HG02870 (cell line): Measurements from ENCODE around the gene LRRC41.

Experiments
- ATAC-seq: cut with Tn5 transposase; IDR thresholded peaks from one replicate; pipeline ENCODE4 v1.9.1; 2021; ENCODE audit warnings: mild to moderate bottlenecking, moderate library complexity; ENCODE audit not compliant: unreplicated experiment

LRRC41 gene

GRCh38 chr1:46288485-46289133 lies 14.8 kb downstream of the LRRC41 start:
- ATAC-seq, result no peak

DNA sequence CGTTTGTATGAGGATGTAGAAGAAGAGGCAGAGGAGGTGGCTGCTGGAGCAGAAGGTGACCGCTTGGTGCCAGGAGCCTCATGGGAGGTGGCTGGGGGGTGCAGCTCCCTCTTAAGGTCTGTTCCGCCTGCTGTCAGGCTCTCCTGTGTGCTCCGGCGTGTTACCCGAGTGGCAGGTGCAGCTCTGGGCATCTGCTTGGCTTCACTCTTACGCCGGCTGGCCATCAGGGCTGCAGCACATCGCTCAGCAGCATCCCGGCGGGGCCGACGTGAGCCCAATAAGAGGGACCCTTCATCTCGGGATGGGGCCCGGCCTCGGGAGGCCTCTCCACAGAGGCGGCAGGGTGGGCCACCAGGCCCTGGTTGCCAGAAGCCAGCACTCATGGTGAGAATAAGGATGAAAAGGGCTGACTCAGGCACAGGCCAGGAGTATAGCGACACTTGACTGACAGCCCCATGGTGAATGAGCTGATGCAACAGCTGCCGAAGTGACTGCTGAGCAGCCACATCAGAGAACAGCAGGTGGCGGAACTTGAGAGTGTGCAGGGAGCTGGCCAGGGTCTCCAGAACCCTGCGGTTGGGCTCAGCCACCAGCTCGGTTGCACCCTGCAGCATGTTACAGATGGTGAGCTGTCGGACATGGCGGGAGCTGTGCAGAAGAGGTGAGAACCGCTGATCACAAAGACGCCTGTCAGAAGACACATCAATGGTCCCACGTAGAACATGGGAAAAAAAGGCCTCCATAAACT lies 17.5 kb downstream of the LRRC41 start:
- ATAC-seq, result no peak

DNA sequence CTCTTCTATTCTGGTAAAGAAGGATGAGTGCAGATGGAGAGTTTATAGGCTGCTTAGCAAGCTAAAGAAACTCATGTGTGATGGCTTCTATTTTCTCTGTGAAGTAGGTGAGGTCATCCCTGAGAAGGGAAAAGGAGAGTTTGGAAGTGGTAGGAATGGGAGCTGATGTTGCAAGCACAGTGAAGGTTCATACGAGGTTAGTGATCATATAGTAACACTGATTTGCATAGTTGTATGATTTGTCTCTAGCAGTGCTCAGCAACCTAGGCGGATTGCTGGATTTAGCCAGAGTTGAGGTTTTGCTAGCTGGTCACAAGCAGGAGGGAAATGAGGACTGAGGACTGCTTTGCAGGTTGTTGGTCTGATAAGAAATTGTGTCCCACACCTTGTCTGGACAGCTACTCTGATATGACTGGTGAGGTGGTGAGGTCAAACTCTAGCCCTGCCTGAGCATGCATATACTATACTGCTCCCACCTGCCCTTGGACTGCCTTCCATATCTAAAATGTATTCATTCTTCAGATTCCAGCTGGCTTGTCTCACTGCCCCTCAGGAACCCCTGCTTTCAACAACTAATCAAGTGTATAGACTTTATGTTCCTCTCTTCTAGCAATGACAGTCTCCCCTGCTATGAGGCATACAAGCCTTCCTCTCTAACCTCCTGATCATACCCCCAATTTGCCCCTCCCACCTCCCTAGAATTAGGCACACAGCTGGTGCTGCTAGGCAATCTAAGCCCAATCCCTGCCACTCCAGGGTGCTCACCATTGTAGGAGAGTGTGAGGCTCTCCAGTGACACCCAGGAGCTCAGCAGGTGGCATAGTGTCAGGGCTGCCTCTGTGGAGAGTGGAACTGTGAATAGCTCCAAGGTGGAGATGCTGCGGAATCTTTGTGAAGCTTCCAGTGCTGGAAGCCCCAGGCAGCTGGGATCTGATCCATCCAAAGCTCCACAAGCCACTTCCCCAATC lies 18.5 kb downstream of the LRRC41 start:
- no peak for ATAC-seq

- no peak for ATAC-seq
Observed at GRCh38 chr1:46284058-46284457, 19.4 kb downstream of the LRRC41 start.

- no peak for ATAC-seq
Observed at GRCh38 chr1:46281021-46281420, 22.4 kb downstream of the LRRC41 start.

- ATAC-seq, result no peak
Observed at GRCh38 chr1:46280092-46280491, 23.3 kb downstream of the LRRC41 start.

- ATAC-seq, result no peak
Observed at GRCh38 chr1:46278807-46279206, 24.6 kb downstream of the LRRC41 start.

DNA sequence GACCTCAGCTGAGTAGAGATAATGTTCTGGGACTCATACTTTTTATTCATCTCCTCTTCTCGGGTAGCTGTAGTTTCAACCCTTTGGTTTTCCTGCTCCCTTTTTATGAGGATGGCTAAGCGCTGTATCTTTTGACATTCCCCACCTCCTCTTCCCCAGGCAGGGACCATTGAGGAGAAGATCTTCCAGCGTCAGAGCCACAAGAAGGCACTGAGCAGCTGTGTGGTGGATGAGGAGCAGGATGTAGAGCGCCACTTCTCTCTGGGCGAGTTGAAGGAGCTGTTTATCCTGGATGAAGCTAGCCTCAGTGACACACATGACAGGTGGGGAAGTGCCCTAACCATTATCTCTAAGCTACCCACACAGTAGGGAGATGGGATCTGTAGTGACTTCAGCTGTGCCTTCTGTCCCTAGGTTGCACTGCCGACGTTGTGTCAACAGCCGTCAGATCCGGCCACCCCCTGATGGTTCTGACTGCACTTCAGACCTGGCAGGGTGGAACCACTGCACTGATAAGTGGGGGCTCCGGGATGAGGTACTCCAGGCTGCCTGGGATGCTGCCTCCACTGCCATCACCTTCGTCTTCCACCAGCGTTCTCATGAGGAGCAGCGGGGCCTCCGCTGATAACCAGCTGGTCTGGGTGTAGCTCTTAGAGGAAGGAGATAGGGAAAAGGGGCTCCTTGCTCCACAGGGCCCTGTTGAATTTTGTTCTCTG lies 25.6 kb downstream of the LRRC41 start:
- ATAC-seq, result no peak

DNA sequence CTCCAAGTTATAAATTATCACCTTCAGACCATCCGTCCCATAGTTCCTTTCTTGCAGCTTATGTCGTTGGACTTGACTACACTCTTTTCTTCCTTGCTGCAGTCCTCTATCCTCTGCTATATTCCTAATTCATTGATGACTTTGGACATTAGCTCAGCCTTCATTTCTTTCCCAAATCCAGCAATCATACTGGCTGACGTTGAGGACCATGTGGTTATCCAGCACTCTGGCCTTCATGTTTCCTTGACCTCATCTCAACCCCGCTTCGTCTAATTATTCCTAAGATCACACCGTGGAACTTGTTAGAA lies 28.4 kb downstream of the LRRC41 start:
- no peak for ATAC-seq

- no peak for ATAC-seq
Observed at GRCh38 chr1:46274225-46275029, 29.0 kb downstream of the LRRC41 start.

- no peak for ATAC-seq
Observed at GRCh38 chr1:46268578-46268977, 34.8 kb downstream of the LRRC41 start.

- ATAC-seq, result no peak
Observed at GRCh38 chr1:46263146-46263545, 40.3 kb downstream of the LRRC41 start.

DNA sequence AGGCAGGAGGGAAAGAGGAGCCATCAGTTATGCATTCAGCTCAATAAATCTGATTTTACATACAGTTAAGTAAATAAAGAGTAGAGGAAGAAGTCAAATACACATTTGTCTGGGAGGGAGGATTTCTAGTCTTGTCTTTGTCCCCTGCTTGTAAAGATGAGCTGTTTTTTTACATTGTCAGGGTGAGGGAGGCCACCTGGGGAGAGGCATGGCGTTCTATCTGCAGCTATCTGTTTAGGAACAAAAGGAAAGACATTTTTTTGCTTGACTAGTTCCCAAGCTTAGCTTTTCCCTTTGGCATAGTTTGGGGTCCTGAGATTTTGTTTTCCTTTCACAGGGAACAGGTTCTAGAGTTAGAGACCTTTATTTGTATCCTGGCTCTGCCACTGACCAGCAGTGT lies 40.9 kb downstream of the LRRC41 start:
- ATAC-seq, result no peak

GRCh38 chr1:46256523-46256922 lies 46.9 kb downstream of the LRRC41 start:
- ATAC-seq, result no peak

DNA sequence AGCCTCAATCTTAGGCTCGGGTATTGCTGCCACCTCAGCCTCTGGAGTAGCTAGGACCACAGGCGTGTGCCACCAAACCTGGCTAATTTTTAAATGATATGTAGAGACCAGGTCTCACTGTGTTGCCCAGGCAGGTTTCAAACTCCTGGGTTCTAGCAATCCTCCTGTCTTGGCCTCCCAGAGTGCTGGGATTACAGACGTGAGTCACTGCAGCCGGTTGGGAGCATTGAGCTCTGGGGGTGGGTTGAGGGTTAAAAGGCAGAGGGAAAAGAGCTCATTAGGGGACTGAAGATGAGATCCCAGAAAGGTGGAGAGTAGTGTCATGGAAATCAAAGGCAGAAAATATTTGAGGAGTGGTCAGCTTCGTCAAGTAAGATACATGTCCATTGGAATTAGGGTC lies 48.7 kb downstream of the LRRC41 start:
- no peak for ATAC-seq

DNA sequence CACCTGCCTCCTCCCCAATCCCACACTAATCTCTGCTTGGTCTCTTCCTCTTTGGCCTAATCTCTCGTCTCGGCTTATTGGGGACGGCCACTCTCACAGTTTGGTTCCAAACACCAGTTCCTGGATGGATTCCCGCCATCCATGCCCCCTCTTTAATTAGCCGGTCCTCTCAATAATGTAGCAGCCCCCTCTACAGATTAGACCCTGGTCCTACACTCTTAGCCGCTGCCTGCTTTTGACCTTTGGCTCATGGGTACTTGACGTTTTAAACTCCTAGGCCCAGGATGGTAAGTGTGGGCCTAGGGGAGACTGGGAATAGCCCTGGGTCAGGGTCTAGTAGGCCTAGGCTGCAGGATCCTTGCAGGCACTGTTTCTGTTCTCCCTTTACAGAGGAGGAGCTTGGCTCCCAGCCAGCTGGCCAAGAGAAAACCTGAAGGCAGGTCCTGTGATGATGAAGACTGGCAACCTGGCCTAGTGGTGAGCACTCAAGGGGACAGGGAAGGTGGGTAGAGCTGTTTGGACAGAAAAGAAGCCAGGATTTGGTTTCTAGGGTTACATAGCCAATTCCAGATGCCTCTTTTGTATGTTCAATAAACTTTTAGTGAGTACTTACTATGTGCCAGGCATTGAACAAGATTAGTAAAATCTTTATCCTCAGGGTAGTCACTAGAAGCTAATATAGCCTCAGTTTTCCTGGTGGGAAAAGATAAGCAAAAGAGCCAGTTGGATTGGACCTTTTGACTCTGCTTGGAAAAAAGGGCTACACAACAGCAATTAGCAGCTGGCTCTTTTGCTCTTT lies 55.1 kb downstream of the LRRC41 start:
- ATAC-seq, result no peak

DNA sequence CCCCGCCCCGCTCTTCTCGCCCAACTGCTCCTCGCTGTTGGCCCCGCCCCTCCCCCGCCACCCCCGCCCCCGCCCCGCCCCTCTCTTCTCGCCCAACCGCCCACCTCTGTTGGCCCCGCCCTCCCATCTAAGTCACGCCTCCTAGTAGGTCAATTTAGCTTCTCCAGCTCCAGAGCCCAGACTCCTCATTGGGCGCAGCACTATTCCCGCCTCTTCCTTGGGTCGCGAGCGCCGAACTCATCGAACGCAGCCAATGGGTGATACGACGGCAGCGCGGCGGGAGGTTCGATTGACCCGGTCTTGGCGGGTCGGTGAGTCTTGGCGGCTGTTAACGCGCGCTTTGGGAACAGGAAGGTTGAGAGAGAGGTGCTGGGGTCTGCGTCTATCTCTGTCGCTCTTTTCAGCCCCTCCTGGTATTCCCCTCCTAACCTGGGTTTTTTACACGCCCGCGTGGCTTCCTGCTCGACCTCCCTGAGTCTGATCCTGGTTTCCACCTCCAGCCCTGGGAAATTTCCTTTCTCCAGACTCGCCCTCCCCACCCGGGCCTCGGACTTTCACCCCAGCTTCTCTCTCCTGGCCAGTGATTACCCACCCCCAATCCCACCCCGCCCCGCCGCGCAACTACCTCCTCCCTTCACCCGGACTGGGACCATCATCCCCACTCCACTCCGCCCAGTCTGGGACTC lies 55.8 kb downstream of the LRRC41 start, which contains the start of gene RAD54L:
Gene RAD54L (plus strand): TSS at position 328 of the 686 bp plus-strand sequence. CDS start 643 bp downstream, outside the sequence.
- peak; percentile 96 for ATAC-seq

DNA sequence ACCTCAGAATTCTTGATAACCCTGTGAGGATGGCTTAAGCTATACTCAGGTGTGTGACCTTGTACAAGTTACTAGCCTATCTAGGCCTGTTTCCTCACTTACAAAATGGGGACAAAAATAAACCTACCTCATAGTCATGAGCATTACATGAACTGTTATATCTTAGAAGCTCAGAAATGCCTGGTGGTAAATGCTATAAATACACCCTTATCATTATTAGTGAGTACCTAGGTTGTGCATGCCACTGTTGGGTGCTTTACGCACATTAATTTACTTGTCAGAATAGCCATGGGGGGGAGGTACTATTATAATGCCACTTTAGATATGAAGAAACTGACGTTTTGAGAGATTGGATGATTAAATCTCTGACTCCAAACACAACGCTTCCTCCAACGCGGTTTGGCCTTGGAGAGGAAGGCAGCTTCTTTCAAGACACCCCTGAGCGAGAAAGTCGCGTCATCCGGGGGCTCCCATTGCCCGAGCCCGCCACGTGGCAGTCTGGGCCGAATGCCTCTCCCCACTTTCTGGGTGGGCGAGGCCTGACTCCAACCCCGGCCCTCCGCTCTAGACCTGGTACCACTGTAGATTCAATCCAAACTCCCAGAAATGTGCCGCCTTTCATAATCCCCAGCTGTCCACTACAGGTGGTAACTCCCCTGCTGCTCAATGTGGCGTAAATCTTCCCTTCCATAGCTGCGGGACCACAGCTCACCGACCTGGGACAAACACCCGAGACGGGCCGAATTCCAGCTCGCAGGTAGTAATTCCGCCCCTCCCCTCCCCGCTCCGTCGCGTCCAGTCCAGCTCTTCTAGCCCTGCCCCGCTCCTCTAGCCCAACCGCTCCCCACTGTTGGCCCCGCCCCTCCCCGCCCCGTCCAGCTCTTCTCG lies 56.6 kb downstream of the LRRC41 start:
- ATAC-seq, result peak; percentile 43
